ENCODE measurements around the gene GAL3ST2.

DNA sequence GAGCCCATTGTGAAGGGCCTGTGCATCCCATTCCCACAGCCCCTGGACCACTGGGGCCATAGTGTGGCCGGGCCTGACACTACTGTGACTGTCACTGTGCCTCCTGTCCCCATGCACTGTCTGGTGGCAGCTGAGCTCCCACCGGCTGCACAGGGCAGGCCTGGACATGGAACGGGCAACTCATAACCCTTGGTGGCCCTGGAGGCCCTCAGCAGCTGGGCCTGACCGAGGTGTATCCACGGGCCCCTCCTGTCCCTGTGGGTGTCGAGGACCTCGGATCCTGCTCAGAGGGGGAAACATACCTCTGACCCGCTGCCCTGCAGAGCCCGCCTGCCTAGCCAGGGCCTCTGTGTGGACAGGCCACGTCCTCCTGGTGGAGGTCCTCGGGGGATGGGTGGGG, 7.8 kb upstream of the GAL3ST2 start:
- TF ChIP-seq POLR2A (IDR thresholded peaks at IDR 0.05) = no peak
- TF ChIP-seq, protein P1, sequence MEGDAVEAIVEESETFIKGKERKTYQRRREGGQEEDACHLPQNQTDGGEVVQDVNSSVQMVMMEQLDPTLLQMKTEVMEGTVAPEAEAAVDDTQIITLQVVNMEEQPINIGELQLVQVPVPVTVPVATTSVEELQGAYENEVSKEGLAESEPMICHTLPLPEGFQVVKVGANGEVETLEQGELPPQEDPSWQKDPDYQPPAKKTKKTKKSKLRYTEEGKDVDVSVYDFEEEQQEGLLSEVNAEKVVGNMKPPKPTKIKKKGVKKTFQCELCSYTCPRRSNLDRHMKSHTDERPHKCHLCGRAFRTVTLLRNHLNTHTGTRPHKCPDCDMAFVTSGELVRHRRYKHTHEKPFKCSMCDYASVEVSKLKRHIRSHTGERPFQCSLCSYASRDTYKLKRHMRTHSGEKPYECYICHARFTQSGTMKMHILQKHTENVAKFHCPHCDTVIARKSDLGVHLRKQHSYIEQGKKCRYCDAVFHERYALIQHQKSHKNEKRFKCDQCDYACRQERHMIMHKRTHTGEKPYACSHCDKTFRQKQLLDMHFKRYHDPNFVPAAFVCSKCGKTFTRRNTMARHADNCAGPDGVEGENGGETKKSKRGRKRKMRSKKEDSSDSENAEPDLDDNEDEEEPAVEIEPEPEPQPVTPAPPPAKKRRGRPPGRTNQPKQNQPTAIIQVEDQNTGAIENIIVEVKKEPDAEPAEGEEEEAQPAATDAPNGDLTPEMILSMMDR (IDR thresholded peaks at IDR 0.05) = no peak

Data from body of pancreas (tissue), 4 donors.